Ramos (cell line): ENCODE results near the gene ZDHHC8.

Experiments
- in situ Hi-C: fragments of 300-500 bp; cut with MboI; formaldehyde crosslinking; loops from one replicate; pipeline ENCODE4 v1.14.3; 2022; ENCODE audit warnings: low sequenced_read_pairs; ENCODE audit not compliant: unreplicated experiment

Gene ZDHHC8

DNA sequence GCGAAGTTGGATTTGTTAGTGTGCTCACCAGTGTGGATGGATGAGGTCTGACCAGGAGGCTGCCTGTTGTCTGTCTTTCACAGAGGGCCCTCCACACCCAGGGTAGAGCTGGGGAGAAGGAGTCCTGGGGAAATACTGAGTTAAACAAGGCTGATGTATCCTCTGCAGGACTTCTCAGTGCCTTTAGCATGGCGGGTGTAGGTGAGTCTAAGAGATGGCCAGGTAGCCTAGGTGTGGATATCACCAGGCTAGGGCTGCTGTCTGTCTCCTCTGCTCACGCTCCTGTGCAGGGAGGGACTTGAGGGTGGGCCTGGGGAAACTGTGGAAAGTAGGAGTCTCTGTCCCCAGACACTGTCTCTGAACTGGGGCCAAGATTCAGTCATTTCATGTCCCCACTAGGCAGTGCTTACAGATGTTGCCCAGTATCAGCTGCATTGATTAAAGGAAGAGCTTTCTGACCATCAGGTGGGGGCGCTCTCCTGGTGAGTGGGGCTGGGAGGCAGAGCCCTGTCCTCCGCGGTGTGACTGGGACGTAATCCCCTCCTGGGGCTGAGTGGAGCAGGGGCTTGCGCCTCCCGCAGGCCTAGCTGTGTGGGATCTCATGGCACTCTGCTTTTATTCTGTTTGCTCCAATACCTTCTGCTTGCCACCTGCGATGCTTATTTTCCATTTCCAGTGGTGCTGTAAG is 54.7 kb downstream of the ZDHHC8 start:
- in situ Hi-C loops = loop anchor here (5.0 kb wide), 1 partner anchor 51 kb away; no protein-coding TSS in a partner anchor

- in situ Hi-C loops = loop anchor here (5.0 kb wide), 1 partner anchor 50 kb away; no protein-coding TSS in a partner anchor
These were observed 55.4 kb downstream of the ZDHHC8 start for GRCh38 chr22:20186871-20187546.

GRCh38 chr22:20187777-20188566 is 56.4 kb downstream of the ZDHHC8 start:
- in situ Hi-C loops = loop anchor here (5.0 kb wide), 1 partner anchor 49 kb away; no protein-coding TSS in a partner anchor

DNA sequence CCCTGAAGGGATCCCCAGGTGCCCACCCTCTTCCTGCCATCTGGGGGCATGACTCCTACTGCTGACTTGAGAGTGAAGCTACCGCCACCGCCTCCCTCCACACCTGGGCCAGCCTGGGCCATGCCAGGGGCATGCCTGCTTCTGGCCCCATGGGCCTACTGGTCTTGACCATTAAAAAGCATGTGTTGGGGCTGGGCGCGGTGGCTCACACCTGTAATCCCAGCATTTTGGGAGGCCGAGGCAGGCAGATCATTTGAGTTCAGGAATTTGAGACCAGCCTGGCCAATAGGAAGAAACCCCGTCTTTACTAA is 56.9 kb downstream of the ZDHHC8 start:
- in situ Hi-C loops = loop anchor here (5.0 kb wide), 1 partner anchor 49 kb away; no protein-coding TSS in a partner anchor

DNA sequence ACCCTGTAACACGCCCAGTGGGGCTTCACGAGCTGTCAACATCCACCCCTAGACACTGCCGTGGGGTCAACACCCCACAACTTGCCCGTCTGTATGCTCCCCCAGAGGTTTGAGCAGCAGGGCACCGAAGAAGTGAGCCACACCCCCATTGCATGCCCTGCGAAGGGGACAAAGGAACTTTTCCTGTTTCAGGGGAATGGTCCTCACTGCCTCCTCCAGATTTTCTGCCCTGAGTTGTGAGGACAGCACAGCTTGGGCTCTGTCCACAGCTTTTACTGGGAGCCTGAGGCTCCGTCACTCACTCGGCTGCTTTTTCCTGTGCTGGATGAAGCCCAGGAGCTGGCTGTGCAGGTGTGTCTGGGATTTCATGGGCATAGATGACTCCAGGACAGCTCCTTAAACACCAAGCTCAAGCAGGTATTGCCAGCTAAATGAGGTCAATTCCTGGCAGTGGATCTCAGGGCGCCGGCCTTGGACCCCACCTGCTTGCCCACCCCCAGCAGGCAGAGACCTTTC is 59.5 kb downstream of the ZDHHC8 start:
- in situ Hi-C loops = no loop called here

GRCh38 chr22:20191803-20192202 is 60.2 kb downstream of the ZDHHC8 start:
- in situ Hi-C loops = no loop called here

GRCh38 chr22:20192293-20192971 is 60.8 kb downstream of the ZDHHC8 start:
- in situ Hi-C loops = no loop called here

GRCh38 chr22:20192972-20193760 is 61.6 kb downstream of the ZDHHC8 start:
- in situ Hi-C loops = no loop called here

DNA sequence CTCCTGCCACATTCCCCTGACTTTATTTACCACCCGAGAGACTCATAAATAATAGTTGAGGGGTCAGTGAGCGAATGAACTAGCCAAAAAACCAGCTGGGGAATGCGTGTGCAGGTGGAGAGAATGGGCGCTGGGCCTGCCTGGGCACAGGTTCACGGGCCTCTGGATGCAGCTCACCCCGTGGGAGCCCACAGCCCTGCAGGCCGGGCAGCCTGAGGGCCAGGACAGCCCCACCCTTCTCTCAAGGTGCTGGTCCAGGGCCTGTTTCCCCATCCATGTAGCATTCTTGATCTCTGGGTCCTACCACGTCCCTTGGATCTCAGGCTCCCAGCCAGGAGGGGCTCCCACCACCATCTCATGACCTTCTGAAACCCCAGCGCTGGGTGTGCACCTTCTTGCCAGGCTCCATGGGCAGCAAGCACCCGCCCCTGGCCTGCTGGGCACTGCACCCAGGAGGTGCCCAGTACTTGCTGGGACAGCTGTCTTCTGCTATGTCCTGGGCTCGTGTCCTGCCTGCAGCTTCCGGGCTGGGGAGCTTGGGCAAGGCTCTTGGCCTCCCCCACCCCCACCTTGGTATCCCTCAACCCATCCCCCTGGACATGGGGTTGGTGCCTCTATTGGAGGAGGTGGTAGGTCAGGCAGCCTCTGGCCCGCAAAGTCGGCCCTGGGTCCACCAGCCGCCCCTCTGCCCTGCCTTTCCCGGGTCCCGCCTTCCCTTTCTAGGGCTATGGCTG is 62.3 kb downstream of the ZDHHC8 start:
- in situ Hi-C loops = no loop called here

- in situ Hi-C loops = no loop called here
These were observed 63.3 kb downstream of the ZDHHC8 start for GRCh38 chr22:20194681-20195593.

DNA sequence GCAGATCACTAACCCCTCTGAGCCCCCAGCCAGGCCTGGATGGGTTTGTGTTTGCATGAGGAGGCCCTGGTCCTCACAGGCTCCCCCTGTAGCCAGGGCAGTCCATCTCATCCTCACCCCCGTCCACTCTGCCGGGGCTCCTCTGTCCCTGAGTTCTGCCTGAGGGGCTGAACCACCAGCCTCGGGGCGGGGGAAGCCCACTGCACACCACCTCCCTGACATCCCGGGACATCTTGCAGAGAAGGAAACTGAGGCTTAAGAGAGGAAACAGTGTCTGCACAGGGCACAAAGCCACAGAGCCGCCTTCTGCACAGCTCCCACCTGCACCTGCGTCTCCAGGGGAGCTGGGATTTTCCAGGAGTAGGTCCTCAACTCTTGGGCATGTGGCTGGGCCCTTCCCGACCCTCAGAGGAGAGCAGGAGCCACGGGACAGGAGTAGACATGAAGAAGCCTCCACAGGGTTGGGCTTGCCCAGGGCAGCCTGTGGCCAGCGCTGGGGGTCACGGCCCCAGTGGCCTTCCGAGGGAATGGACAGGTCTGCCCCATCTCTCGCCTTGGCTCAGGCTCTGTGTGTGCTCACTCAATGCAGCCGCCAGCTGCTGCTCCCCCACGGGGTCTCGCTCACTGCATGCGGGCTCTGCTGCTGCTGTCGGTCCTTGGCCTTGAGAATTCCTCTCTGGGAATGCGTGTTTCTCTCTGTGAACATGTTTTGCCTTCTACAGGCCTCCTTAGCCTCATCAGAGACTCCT is 64.7 kb downstream of the ZDHHC8 start:
- in situ Hi-C loops = no loop called here
